Hematopoietic multipotent progenitor cell treated with erythropoietin and hydrocortisone succinate and interleukin-3 and kit ligand, for 17 days (in vitro differentiated cells): ENCODE data around the gene PPIB.
"Not testable (repeated sequence)": the region's sequence is repeated elsewhere in the genome, so short reads cannot be mapped to it uniquely, and the experiment has no call there.

ENCODE experiments used
- DNase-seq: peaks from one replicate; pipeline ENCODE4 v3.0.0-alpha.2; 2015; ENCODE audit warnings: low spot score

Gene PPIB

GRCh38 chr15:64110108-64110701 is 52.6 kb downstream of the PPIB start:
- not testable (repeated sequence) for DNase-seq

- no peak for DNase-seq
Measured at GRCh38 chr15:64107337-64107736, 55.5 kb downstream of the PPIB start.
